NCI-H2227 (cell line): Measurements from ENCODE around the gene FKBP1B.
"Not testable (repeated sequence)": the region's sequence is repeated elsewhere in the genome, so short reads cannot be mapped to it uniquely, and the experiment has no call there.

Experiments used
- DNase-seq: peaks from one replicate; lab custom pipeline; 2025; ENCODE audit not compliant: unreplicated experiment; lab: John Stamatoyannopoulos, UW

Gene FKBP1B

GRCh38 chr2:24058564-24059271 lies 9.2 kb downstream of the FKBP1B start:
- DNase-seq: no peak

- no peak for DNase-seq
These were observed 15.8 kb downstream of the FKBP1B start for GRCh38 chr2:24065341-24065740.

DNA sequence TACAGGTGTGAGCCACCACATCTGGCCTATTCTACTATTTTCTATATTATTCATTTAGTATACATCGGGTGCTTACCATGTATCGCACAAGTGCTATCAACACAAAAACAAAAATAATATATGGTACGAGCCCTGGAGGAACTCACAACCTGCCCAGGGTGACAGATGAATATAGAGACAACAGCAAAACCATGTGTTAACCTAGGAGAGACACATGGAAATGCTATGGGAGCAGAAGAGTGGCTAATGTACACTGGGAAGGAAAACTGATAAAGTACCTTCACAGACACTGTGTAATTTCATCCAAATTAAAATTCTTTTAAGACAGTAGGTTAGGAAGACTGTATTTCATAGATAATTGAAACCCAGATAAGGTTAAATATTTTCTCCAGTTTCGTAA lies 22.7 kb downstream of the FKBP1B start:
- DNase-seq: no peak

- DNase-seq: no peak
These were observed 24.3 kb downstream of the FKBP1B start for GRCh38 chr2:24073816-24074215.

DNA sequence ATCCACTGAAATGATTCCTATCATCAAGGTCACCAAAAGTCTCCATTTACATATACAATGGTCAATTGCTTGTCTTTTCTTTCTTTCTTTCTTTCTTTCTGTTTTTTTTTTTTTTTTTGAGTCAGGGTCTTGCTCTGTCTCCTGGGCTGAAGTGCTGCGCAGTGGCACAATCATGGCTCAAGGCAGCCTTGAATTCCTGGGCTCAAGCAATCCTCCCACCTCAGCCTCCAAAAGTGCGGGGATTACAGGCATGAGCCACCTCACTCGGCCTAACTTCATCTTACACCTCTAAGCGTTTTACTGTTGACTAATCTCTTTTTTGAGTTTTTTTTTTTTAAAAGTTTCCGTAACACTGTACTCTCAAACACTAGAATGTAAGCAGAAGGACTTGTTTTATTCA lies 25.7 kb downstream of the FKBP1B start:
- DNase-seq: no peak

- peak; percentile 100 for DNase-seq
These were observed 26.6 kb downstream of the FKBP1B start, which contains the start of gene SF3B6 for GRCh38 chr2:24075915-24076848. SF3B6 (minus strand) TSS chr2:24076326; CDS start chr2:24076229, 97 bp downstream.

DNA sequence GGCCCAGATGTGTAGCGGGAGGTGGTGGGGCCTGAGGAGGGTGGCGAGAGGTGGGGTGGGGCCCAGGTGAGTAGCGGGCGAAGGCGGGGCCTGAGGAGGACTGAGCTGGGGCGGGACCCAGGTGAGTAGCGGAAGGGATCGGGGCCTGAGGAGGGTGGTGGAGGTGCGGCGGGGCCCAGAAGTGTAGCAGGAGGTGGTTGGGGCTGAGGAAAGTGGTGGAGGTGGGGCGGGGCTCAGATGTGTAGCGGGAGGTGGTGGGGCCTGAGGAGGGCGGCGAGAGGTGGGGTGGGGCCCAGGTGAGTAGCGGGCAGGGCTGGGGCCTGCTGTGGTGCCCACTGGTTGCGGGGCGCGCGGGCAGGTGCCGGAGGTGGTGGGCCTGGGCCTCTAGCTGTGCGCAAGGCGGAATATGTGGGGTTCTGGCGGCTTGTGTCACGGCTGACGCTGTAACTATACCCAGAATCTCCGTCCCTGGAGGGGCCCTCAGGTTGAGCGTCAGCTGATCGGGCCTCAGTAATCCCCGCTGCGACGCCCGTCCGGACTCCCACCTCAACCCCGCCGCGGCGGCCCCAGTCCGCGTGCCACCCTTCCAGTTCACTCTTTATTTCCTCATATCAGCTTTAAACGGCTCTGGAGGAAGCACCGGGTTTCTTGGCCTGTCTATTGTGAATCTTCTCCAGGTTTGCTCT lies 27.5 kb downstream of the FKBP1B start:
- peak; percentile 59 for DNase-seq

- DNase-seq: no peak
These were observed 28.0 kb downstream of the FKBP1B start for GRCh38 chr2:24077535-24077877.

DNA sequence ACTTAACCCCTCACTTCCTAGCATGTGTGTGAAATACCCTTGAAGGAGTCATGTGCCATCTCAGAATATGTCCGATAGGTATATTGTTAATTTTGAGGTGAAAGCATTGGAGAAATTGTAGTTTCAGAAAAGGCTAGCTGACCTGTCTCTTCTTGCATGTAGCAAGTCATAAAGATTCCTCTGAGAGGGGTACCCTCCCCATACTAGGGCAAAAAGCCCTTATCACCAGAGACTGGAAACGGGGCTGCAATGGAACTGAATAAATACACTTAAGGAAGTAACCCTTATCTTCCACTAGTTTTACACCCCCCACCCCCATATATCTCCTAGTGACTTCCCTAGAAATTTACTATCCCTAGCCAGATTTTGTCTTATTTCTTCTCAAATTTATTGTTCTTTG lies 28.3 kb downstream of the FKBP1B start:
- DNase-seq: no peak

DNA sequence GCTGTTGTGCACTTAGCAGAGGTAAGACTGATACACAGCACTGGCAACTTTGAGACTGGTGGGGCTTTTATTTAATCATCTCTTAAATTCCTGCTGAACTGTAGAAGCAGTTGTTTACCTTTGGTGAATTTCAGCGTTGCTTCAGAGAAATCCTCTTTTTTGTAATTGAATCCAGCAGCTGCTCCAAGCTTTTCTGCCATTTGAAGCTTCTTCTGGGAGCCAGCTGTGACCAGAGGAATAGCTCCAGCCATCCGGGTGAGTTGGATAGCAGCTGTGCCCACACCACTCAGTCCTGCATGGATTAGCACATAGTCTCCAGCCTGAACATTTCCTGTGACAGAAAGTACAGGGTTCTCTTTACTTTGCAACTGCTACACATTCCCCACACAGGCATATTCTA lies 31.2 kb downstream of the FKBP1B start:
- no peak for DNase-seq

- DNase-seq: peak; percentile 42
These were observed 33.4 kb downstream of the FKBP1B start for GRCh38 chr2:24082787-24083566.

DNA sequence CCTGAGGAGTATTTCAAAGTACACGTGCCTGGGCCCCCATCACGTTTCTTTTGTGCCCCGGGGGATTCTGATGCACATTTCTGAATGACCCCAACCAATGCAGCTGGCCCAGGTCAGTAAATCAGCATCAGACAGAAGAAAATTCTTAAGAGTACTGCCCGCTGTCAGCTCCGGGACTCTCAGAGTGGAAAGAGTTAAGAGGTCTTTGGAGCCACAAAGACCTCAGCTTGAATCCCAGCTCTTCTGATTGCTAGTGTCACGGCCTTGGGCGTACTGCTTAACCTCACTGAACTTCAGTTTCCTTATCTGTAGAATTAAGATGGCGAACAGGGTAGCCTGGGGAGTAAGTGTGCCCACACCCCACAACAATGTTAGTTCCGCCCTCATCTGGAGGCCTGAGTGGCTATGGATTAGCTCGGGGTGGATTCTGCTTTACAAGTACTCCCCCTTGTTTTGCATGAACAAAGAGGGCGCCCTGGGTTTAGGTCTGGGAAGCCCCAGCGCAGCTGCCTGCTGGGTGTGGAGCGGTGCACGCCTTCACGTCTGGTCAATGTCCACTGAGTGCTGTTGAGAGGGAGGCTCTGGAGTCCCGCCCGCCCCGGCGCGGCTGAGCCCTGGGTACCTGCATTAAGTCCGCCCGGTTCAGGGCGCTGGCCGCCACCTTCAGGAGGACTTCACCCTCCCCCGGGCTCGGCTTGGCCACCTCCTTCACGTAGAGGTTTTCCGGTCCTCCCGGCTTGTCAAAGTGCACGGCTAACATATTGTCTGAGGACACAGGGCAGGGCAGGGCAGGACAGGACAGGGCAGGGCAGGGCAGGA lies 34.2 kb downstream of the FKBP1B start:
- DNase-seq: peak; percentile 92

DNA sequence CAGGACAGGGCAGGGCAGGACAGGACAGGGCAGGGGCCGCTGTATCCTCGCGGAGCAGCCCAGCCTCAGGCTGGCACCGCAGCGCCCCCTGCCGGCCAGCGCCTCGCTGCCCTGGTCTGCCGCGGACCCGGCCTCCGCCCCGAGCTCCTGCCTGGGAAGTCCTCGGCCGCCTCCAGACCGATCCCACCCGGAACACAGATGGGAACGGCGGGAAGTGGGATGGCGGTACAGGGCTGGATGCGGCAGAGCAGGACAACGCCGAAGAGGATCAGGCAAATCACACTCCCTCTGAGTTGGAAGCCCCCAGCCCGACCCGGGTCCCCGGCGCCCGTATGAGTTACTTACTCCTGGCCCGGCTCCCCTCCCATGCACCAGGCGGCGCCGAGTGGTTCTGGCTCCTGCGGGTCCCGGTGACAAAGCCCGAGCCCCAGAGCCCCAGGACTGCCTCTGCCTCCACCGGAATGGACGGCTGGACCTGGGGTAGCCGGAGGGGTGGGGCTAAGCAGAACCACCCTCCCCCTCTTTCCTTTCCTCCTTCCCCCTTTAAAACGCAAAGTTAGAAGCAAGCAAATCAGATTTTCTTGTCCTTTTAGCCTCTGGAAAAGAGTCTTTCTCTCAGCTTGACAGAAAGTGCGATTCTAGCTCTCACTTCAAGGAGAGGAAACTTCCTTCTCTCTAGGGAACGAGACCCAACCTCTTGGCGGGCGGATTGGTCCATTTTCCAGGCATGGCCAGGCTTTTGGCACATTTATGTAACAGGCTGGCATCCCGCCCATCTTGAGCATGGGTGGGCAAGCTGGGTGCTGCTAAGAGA lies 35.1 kb downstream of the FKBP1B start, which contains the start of gene TP53I3:
Gene TP53I3, minus strand, starts transcription at position 449 of the 814 bp plus-strand sequence. CDS start 508 bp downstream, outside the sequence.
- peak; percentile 91 for DNase-seq

DNA sequence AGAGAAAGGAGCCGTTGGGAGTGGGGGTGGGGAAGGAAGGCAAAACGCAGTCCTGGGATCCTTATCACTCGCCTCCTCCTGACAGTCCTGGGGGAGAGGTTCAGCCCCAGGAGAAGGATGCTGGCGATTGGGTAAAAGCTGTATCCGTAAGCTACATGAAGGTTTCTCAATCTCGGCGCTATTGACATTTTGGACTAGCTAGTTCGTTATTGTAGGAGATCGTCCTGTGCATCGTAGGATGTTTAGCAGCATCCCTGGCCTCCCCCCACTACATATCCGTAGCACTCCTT lies 35.6 kb downstream of the FKBP1B start:
- DNase-seq: no peak

- no peak for DNase-seq
These were observed 36.7 kb downstream of the FKBP1B start for GRCh38 chr2:24086241-24086640.

DNA sequence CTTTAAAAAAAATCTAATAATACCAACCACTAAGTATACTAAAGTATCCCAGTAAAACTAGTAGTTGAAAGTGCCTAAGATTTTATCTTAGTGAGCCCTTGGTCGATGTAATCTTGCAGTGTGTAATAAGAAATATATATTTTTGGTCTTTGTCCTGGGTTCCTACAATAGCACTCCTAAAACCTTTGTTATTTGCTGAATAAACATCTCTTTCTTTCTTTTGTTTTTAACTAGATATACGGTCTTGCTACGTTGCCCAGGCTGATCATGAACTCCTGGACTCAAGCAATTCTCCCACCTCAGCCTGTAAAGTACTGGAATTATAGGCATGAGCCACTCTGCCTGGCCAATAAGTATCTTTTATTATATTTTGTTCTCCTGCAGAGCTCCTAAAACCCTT lies 37.5 kb downstream of the FKBP1B start:
- DNase-seq: no peak

DNA sequence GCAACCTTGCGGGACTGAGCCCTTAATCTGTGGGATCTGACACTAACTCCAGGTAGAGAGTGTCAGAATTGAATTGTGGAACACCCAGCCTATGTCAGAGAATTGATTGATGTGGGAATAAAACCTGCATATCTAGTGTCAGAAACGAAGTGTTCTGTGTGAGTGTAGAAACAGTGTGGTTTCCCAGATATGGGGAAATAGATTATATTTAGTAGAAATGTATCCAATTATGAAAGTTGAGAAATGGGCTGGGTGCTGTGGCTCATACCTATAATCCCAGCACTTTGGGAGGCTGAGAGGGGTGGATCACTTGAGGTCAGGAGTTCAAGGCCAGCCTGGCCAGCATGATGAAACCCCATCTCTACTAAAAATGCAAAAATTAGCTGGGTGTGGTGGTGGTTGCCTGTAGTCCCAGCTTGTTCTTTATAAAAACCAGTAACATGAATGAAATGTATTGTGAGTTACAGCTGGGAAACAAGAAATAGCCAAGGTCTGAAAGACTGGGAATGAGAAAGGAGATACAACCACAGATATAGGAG lies 39.3 kb downstream of the FKBP1B start:
- no peak for DNase-seq

- not testable (repeated sequence) for DNase-seq
These were observed 43.7 kb downstream of the FKBP1B start for GRCh38 chr2:24093270-24093669.

DNA sequence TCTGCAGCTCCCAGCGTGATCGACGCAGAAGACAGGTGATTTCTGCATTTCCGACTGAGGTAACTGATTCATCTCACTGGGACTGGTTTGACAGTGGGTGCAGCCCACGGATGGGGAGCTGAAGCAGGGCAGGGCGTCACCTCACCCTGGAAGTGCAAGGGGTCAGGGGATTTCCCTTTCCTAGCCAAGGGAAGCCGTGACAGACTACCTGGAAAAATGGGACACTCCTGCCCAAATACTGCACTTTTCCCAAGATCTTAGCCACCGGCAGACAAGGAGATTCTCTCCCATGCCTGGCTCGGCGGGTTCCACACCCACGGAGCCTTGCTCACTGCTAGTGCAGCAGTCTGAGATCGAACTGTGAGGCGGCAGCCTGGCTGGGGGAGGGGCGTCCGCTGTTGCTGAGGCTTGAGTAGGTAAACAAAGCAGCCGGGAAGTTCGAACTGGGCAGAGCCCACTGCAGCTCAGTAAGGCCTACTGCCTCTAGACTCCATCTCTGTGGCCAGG lies 45.7 kb downstream of the FKBP1B start:
- not testable (repeated sequence) for DNase-seq
